Pancreas (tissue), 10 donors: ENCODE measurements around the gene SH3D19. TPM values are rescaled to one million over a fixed set of nuclear protein-coding genes. Genes with fewer than 3 reads are reported as not detected.
A peak's percentile ranks its signal among the peaks of the same experiment; 100 is the strongest.

Experiments used
- ATAC-seq, 4 donors: fragments of 200-7000 bp; cut with Tn5 transposase; one replicate each; pipeline versions ENCODE4 v1.8.0 to v1.9.1; 2020; ENCODE audit warnings: mild to moderate bottlenecking in 4 of 4, moderate library complexity in 4 of 4
- DNase-seq, 6 donors: peaks; one replicate each; pipeline ENCODE4 v3.0.0-alpha.2; 2020
- FAIRE-seq: peaks from 2 replicates; lab custom pipeline; 2012; peaks lifted over from hg19 to GRCh38; lab: Jason Lieb, UNC
- H3K27ac ChIP-seq, 4 donors: fragments of 200-600 bp; sonication (generic); 1 replicate in 3 of 4; 2 replicates in 1 of 4; pipeline versions ENCODE4 v1.5.0 to v1.8.0; 2020
- H3K27me3 ChIP-seq, 4 donors: fragments of 200-600 bp; one replicate each; pipeline ENCODE4 v1.8.0; 2021
- H3K36me3 ChIP-seq, 3 donors: fragments of 200-600 bp; sonication (generic) in 1 of 3; one replicate each; pipeline versions ENCODE4 v1.5.0 to v1.8.0; 2020 to 2021
- H3K4me1 ChIP-seq, 3 donors: fragments of 200-600 bp; one replicate each; pipeline ENCODE4 v1.8.0; 2021
- H3K4me3 ChIP-seq, 4 donors: fragments of 200-600 bp; sonication (generic) in 2 of 4; one replicate each; pipeline versions ENCODE4 v1.5.0 to v1.8.0; 2020 to 2021
- H3K9me3 ChIP-seq, 4 donors: fragments of 200-600 bp; one replicate each; pipeline ENCODE4 v1.8.0; 2021
- WGBS, 2 donors: extraction: QIAGEN DNeasy Blood & Tissue Kit; methylation state at CpG; one replicate each; pipeline ENCODE4 v1.1.7; 2013; 5-methylcytosine and 5-hydroxymethylcytosine counted together
- intact Hi-C, 3 donors: fragments of 100-400 bp; cut with DNase I; formaldehyde crosslinking; loops; one replicate each; pipeline versions ENCODE4 v1.11.1 to v1.14.2; 2022
- polyA plus RNA-seq, 2 donors: library from polyadenylated mRNA; stranded (reverse); fragments of 200-250 nt; gene quantifications; one replicate each; pipeline ENCODE4 v1.2.3, GENCODE V29; 2013
- total RNA-seq, 6 donors: library from RNA; stranded (reverse); fragmentation: NEBNext Ultra II Directional in 4 of 6; extraction: Animal tissue kit (Norgen Biotek cat#: 25700) in 4 of 6; gene quantifications; one replicate each; pipeline versions ENCODE4 v1.2.1 to v1.2.4, GENCODE V29; 2021 to 2023
- TF ChIP-seq, protein P1 (sequence below), 4 donors: fragments of 200-600 bp; sonication (generic) in 3 of 4; IDR thresholded peaks; one replicate each; pipeline versions ENCODE4 v1.5.0 to v1.8.0; 2021; ENCODE audit warnings: antibody characterized with exemption in 4 of 4
- donor health status: healthy with polysubstance abuse.
- donor health status: DM: no; HTN: no; CAD: no; lungs with moderate emphysema.
- donor health status: DM: no; HTN: no; CAD: no.
- donor health status: control.
- donor health status: control.
- donor health status: Bipolar disorder and iron deficiency.
- donor health status: DM: yes; HTN: yes; CAD: no.
- donor health status: DM: no; HTN: no; CAD: no.
- donor health status: DM: no; HTN: no; CAD: no.
- donor health status: DM: yes; HTN: yes; CAD: no.

SH3D19 gene
- total and polyA plus RNA-seq, 8 donors, result 11.9 to 34.5 (median 12.9) TPM

DNA sequence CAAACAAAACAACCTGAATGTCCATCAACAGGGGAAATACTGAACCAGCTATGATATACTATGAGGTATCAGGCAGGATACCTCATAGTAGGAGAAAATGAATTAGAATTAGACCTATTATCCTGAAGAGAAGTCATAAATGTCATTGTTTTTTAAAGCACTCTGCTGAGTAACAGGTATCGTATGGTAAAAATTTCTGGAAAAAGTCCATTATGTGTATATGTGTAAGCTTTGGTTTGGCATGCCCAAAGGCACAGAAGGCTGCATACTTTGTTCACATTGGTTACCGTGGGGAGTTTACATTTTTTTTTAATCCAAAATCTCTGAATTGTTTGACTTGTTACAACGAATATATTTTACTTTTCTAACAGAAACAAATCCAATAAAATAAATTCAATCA is 155.5 kb downstream of the SH3D19 start:
- H3K27ac ChIP-seq, result no peak overlapping the region
- H3K4me3 ChIP-seq, result no peak overlapping the region
- ATAC-seq (no peak), DNase-seq (no peak), FAIRE-seq (no peak)
- 68 to 70% methylated on average over 3 of the region's 3 CpGs for WGBS, 2 donors
- peaks cover 0 to 6% (median 0%) of the 10 kb centered on the region in 3 donors for H3K36me3 ChIP-seq
- H3K27me3 ChIP-seq, result no peaks in the 10 kb centered on the region
- intact Hi-C loops, result no loop called here
- no peaks in the 10 kb centered on the region for H3K4me1 ChIP-seq
- TF ChIP-seq, protein P1, sequence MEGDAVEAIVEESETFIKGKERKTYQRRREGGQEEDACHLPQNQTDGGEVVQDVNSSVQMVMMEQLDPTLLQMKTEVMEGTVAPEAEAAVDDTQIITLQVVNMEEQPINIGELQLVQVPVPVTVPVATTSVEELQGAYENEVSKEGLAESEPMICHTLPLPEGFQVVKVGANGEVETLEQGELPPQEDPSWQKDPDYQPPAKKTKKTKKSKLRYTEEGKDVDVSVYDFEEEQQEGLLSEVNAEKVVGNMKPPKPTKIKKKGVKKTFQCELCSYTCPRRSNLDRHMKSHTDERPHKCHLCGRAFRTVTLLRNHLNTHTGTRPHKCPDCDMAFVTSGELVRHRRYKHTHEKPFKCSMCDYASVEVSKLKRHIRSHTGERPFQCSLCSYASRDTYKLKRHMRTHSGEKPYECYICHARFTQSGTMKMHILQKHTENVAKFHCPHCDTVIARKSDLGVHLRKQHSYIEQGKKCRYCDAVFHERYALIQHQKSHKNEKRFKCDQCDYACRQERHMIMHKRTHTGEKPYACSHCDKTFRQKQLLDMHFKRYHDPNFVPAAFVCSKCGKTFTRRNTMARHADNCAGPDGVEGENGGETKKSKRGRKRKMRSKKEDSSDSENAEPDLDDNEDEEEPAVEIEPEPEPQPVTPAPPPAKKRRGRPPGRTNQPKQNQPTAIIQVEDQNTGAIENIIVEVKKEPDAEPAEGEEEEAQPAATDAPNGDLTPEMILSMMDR (IDR thresholded peaks at IDR 0.05), result no peak
- no peaks in the 10 kb centered on the region for H3K9me3 ChIP-seq

DNA sequence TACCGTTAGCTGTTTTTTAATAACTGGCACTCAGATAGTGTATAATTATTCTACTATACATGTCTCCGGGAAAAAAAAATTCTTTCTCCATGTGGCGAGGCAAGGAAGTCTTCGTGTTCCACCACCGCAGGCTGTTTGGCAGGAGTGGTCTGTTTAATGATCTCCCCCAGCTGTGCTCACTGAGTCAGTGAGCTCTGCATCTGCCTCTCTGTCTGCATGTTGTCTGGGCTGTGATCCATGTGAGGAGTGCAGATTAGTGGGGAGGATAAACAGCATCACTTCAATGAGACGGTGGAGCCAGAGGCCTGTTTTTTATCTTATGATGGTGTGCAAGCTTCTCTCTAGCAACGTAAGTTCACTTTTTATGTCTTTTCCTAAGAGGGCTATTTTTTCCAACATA is 156.2 kb downstream of the SH3D19 start:
- Histone ChIP-seq H3K27ac (no peak overlapping the region), H3K4me3 (no peak overlapping the region), H3K4me1 (no peaks in the 10 kb centered on the region), H3K9me3 (no peaks in the 10 kb centered on the region), H3K27me3 (no peaks in the 10 kb centered on the region), H3K36me3 (no peaks in the 10 kb centered on the region)
- DNase-seq, result peak in 2 of 6 donors; percentile 12 to 41
- TF ChIP-seq, protein P1 (IDR thresholded peaks at IDR 0.05), result no peak
- 87 to 91% methylated on average over 7 of the region's 7 CpGs for WGBS, 2 donors
- peak in 3 of 4 donors; percentile 70 to 75 (median 74) for ATAC-seq
- intact Hi-C loops, result no loop called here
- FAIRE-seq, result peak; percentile 78

DNA sequence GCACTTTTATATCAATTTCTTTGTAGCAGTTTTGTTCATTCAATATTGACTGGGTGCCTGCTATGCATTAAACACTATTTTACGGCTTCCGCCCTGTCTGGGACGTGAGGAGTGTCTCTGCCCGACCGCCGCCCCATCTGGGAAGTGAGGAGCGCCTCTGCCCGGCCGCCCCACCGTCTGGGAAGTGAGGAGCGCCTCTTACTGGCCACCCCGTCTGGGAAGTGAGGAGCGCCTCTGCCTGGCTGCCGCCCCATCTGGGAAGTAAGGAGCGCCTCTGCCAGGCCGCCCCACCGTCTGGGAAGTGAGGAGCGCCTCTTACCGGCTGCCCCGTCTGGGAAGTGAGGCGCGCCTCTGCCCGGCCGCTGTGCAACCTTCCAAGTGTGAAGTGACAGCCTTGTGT is 157.8 kb downstream of the SH3D19 start:
- FAIRE-seq (no peak), ATAC-seq (no peak)
- WGBS, 2 donors, result 96 to 98% methylated on average over 24 of the region's 24 CpGs

DNA sequence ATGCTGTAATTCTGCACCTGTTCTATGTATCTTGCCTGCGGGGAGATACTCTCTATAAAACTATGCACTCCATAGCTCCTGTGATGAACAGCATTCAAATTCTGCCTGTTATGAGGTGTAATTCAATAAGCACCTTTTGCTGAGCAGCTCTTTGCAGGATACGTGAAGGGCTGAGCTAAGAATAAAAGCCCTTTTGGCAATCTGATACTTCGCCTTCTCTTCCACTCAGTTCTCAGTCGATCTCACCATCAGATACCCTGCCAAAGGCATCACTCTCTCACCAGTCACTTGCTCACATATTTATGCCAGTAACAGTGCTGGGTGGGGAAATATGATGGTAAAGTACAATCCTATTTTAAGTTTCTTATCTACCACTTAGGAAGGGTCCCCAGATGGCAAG is 158.8 kb downstream of the SH3D19 start:
- intact Hi-C loops, result no loop called here
- WGBS, 2 donors, result 86 to 89% methylated on average over 4 of the region's 4 CpGs
- no peaks in the 10 kb centered on the region for H3K27me3 ChIP-seq
- DNase-seq, result no peak
- H3K4me1 ChIP-seq, result no peaks in the 10 kb centered on the region
- ATAC-seq, result no peak
- TF ChIP-seq, protein P1 (IDR thresholded peaks at IDR 0.05), result no peak
- no peak overlapping the region for H3K4me3 ChIP-seq
- H3K27ac ChIP-seq, result no peak overlapping the region
- no peaks in the 10 kb centered on the region for H3K36me3 ChIP-seq
- no peaks in the 10 kb centered on the region for H3K9me3 ChIP-seq
- no peak for FAIRE-seq

More for the DNA sequence above, 157.8 kb downstream of the SH3D19 start:
- H3K36me3 ChIP-seq, result no peaks in the 10 kb centered on the region
- TF ChIP-seq, protein P1 (IDR thresholded peaks at IDR 0.05), result no peak
- H3K9me3 ChIP-seq, result no peaks in the 10 kb centered on the region
- no peak overlapping the region for H3K27ac ChIP-seq
- H3K4me1 ChIP-seq, result no peaks in the 10 kb centered on the region
- H3K27me3 ChIP-seq, result no peaks in the 10 kb centered on the region
- intact Hi-C loops, result no loop called here
- no peak overlapping the region for H3K4me3 ChIP-seq
- DNase-seq, result no peak

DNA sequence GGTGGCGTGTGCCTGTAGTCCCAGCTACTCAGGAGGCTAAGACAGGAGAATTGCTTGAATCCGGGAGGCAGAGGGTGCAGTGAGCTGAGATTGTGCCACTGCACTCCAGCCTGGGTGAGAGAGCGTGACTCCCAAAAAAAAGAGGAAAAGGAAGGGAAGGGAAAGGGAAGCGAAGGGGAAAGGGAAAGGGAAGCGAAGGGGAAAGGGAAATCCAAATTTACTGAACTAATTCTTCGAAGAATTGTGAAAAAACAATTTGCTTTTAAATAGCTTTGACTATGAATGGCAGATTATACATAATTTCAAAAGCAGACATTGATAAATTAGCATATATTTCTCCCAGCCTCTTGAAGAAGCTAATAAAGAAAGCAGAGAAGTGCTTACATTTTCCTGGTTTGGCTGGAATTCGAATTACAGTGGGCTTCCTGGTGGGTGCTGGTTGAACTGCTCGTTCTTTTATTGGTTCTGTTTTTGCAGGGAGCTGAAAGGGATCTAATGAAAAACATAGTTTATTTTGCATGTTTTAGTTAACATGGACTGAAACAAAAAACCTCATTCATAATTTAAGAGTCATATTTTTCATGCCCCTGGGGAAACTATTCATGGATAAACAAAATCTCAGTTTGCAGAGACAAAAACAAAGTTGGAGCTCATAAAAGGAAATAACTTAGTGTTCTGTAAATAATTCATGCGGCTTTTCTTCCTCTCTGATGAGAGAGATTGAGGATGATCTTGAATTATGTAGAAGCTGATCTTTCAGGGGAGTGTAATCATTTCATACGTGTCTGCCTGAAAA is 160.0 kb downstream of the SH3D19 start:
- TF ChIP-seq, protein P1 (IDR thresholded peaks at IDR 0.05), result no peak
- Histone ChIP-seq H3K27ac (no peak overlapping the region), H3K27me3 (no peaks in the 10 kb centered on the region), H3K9me3 (no peaks in the 10 kb centered on the region), H3K4me3 (no peak overlapping the region), H3K4me1 (no peaks in the 10 kb centered on the region), H3K36me3 (no peaks in the 10 kb centered on the region)
- WGBS, 2 donors, result 88 to 89% methylated on average over 10 of the region's 10 CpGs
- intact Hi-C loops, result no loop called here
- FAIRE-seq (no peak), ATAC-seq (no peak), DNase-seq (no peak)
